ENCODE results near the gene ULK1.

DNA sequence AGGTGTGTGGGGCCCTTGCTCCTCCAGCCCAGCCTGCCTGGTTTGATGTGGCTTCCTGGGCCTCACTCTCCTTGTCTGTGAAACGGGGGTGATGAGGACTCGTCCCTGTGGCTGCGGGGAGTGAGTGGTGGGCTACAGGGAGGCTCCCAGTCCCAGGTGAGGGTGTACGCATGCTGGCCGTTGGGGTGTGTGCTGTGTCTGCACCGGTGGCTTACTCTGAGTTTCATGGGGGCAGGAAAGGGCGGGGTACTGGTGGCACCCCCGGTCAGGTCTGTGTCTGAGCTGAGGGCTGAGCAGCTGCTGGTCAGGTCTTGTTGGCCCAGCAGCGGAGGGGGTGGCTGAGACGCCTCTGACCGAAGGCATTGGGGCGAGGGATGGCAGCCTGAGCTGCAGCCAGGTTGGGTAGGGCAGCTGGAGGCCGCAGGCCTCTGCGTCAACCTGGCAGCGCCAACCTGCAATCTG is 11.2 kb downstream of the ULK1 start:
- TF ChIP-seq CTCF (IDR thresholded peaks at IDR 0.05) (no peak), POLR2A (IDR thresholded peaks at IDR 0.05) (no peak)
